ENCODE data around the gene SLC30A9. TPM values are rescaled to one million over a fixed set of nuclear protein-coding genes. Genes with fewer than 3 reads are reported as not detected.
A peak's percentile ranks its signal among the peaks of the same experiment; 100 is the strongest.

The SLC30A9 gene
- total and polyA plus RNA-seq, 5 donors, result 17.8 to 72.1 (median 67.9) TPM

DNA sequence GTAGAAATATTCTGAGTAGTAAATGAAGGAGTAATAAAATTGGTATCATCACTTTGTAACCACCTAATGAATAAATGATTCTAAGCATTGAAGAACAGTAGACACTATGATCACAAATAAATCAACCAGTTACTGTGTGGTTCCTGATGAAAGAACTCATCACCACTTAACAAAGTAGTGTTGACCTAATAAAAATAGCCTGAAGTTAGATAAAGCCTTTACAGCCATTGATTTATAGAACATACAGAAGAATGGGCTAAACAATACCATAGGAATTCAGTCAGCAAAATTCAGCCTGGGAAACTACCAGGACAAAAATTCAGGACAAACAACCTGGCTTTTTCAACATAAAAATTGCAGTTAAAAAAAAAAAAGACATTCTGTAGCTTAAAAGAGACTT is 9.0 kb downstream of the SLC30A9 start:
- Histone ChIP-seq H3K27me3 (ENCODE audit: control insufficient read depth, insufficient read depth) (no peaks in the 10 kb centered on the region), H3K27ac (ENCODE audit: low read length) (no peak overlapping the region), H3K4me1 (ENCODE audit: control insufficient read depth, insufficient read depth, low read length) (no peaks in the 10 kb centered on the region), H3K9me3 (ENCODE audit: control insufficient read depth, low read length) (no peaks in the 10 kb centered on the region), H3K4me3 (ENCODE audit: low read length) (no peak overlapping the region)
- intact Hi-C loops (cut with DNase I), result no loop called here
- DNase-seq (no peak), ATAC-seq (no peak)

DNA sequence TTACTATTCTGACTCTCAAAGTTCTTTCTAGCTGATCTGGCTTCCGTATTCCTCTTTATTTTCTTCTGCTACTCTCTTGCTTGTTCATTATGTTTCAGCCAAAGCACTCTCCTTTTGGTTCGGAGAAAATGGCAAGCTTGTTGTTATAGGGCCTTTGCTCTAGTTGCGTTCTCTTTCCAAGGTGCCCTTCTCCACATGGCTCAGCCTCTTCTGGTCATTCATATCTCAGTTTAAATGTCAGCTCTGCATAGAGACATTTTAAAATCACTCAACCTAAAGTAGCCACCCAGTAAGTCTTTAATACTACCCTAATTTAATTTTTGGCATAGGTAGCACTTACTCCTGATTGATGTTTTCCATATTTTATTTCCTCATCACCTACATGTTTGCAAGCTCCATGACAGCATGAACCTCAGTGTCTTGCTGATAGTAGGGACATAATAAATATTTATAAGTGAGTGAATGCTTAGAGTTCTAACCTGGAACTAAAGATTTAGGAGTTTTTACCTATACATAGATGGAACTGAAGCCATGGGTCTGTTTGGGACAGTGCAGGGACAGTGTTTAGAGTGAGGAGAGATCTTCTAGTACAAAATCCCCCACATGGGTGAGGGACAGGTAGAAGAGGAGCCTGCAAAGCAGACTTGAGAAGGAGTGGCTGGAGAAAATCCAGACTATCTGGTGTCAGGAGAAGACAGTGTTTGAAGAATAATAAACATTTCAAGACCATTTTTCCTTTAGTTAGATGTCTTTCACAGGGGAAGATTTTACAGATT is 17.9 kb downstream of the SLC30A9 start:
- intact Hi-C loops (cut with DNase I), result no loop called here
- Histone ChIP-seq H3K4me1 (ENCODE audit: control insufficient read depth, insufficient read depth, low read length) (peaks cover 2% of the 10 kb centered on the region), H3K27ac (ENCODE audit: low read length) (peak overlapping the region; percentile 48), H3K9me3 (ENCODE audit: control insufficient read depth, low read length) (no peaks in the 10 kb centered on the region), H3K4me3 (ENCODE audit: low read length) (no peak overlapping the region), H3K27me3 (ENCODE audit: control insufficient read depth, insufficient read depth) (no peaks in the 10 kb centered on the region)
- ATAC-seq (peak in 1 of 2 donors; percentile 62), DNase-seq (no peak)
- WGBS, result 85% methylated on average over 3 of the region's 3 CpGs

DNA sequence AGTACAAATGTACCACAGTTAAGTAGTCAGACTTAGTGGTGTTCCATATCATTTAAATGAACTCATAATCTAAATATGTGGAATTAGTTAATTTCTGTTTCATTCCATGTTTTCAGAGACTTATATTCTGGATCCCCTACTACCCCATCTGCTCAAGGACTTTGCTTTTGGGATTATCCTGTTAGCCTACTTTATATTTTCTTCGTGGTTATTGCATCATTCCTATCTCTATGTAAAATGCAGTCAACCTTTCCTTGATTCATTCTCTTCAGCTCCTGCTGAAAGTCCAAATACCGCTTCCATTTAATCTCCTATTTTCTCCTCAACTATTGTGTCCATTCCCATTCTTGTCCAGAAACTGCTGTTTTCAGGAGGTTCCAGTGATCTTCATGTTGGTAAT is 25.1 kb downstream of the SLC30A9 start:
- Histone ChIP-seq H3K9me3 (ENCODE audit: control insufficient read depth, low read length) (no peaks in the 10 kb centered on the region), H3K4me1 (ENCODE audit: control insufficient read depth, insufficient read depth, low read length) (no peaks in the 10 kb centered on the region), H3K4me3 (ENCODE audit: low read length) (no peak overlapping the region), H3K27me3 (ENCODE audit: control insufficient read depth, insufficient read depth) (no peaks in the 10 kb centered on the region), H3K27ac (ENCODE audit: low read length) (no peak overlapping the region)
- DNase-seq (no peak), ATAC-seq (no peak)
- over 99% methylated on average over 2 of the region's 2 CpGs for WGBS
- intact Hi-C loops (cut with DNase I), result no loop called here

DNA sequence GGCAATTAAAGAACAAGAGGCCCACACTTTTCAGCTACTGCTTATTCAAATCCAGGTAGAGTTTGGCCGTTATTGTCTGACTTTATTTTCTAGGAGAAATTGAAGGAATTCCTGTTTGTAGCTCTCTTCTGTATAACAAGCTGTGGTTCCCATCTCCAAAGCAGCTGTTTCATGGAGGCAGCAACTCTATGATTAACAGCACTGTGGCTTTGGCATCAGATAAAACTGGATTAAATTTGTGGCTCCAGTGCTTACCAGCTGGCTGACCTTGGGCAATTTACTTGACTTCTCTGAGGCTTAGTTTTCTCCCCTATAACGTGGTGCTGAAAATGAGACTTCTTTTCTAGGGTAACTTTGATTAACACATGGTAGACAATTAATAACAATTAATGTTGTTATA is 28.1 kb downstream of the SLC30A9 start:
- Histone ChIP-seq H3K9me3 (ENCODE audit: control insufficient read depth, low read length) (no peaks in the 10 kb centered on the region), H3K27me3 (ENCODE audit: control insufficient read depth, insufficient read depth) (no peaks in the 10 kb centered on the region), H3K4me1 (ENCODE audit: control insufficient read depth, insufficient read depth, low read length) (no peaks in the 10 kb centered on the region), H3K4me3 (ENCODE audit: low read length) (no peak overlapping the region), H3K27ac (ENCODE audit: low read length) (no peak overlapping the region)
- intact Hi-C loops (cut with DNase I), result no loop called here
- no peak for ATAC-seq
- 91% methylated on average over 2 of the region's 2 CpGs for WGBS
- no peak for DNase-seq

DNA sequence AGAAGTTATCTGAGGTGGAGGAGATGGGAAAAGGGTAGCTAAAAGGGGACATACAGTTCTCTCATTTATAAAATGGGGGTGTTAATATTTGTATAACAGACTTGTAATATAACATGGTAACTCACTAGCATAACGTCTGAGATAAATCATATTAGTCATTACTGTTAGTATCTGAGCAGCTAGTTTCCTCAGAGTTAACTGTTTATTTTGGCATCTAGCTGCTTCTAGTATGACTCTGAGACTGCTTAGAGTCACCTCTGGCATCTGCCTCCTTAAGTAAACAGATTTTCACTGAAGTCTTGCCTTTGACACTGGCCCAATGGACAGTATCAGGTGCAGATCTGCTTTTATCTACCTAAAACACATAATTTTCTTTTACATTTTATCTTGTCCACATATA is 58.1 kb downstream of the SLC30A9 start:
- Histone ChIP-seq H3K4me3 (ENCODE audit: low read length) (no peak overlapping the region), H3K4me1 (ENCODE audit: control insufficient read depth, insufficient read depth, low read length) (no peaks in the 10 kb centered on the region), H3K27ac (ENCODE audit: low read length) (no peak overlapping the region), H3K27me3 (ENCODE audit: control insufficient read depth, insufficient read depth) (no peaks in the 10 kb centered on the region), H3K9me3 (ENCODE audit: control insufficient read depth, low read length) (no peaks in the 10 kb centered on the region)
- ATAC-seq (peak; percentile 29 to 63), DNase-seq (no peak)
- WGBS, result 49% methylated on average over 1 of the region's 1 CpG
- intact Hi-C loops (cut with DNase I), result no loop called here

DNA sequence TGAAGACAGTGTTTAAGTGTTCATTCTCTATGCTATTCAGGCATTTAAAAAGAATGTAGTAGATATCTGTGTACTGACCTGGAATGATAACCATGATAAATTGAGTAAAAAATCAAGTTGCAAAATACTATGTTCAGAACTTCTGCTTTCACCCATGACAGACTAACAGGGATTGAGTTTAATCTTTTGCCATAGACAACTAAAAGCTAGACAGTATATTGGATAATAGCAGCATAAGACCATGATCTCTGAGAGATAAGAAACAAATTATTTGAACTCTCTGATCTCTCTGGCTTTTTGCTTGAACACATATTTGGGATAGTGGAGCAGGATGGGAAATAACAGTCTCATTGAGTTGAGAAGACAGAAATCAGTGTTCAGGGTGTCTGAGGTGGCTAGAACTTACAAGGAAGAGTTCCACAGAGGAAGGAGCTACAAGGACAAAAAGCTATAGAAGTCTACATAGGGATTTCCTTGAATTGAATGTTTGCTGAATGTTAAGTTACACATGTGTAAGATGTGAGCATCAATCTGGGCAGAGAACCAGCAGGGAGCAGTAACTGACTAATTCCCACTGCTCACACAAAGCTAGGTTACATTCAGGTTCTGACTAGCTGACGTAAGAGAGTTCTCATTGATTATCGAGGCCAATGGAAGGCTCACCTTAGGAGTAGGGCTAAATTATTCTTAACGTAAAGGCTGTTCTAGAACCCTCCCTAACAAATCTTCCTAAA is 60.4 kb downstream of the SLC30A9 start:
- ATAC-seq (no peak), DNase-seq (no peak)
- intact Hi-C loops (cut with DNase I), result no loop called here
- no peak overlapping the region for H3K27ac ChIP-seq (ENCODE audit: low read length)
- H3K9me3 ChIP-seq (ENCODE audit: control insufficient read depth, low read length), result no peaks in the 10 kb centered on the region
- no peaks in the 10 kb centered on the region for H3K4me1 ChIP-seq (ENCODE audit: control insufficient read depth, insufficient read depth, low read length)
- WGBS, result 90% methylated on average over 3 of the region's 3 CpGs
- H3K4me3 ChIP-seq (ENCODE audit: low read length), result no peak overlapping the region
- no peaks in the 10 kb centered on the region for H3K27me3 ChIP-seq (ENCODE audit: control insufficient read depth, insufficient read depth)

DNA sequence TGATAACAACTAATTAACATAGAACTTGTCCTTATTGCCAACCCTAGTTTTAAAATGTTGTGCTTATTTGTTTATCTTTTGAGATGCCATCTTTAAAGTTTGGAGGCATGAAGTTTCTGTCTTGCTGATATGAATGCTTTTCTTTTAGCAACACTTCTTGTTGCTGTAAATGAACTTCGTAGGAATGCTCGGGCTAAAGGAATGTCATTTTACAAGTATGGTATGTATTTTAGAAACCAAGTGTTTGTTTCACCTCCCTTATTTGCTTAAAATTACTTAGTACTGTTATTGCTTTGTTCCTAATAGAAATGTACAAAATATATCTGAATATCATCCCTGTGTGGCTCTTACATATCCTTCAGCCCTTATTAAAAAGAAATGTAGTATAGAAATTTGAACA is 76.1 kb downstream of the SLC30A9 start:
- Histone ChIP-seq H3K9me3 (ENCODE audit: control insufficient read depth, low read length) (no peaks in the 10 kb centered on the region), H3K4me3 (ENCODE audit: low read length) (no peak overlapping the region), H3K4me1 (ENCODE audit: control insufficient read depth, insufficient read depth, low read length) (no peaks in the 10 kb centered on the region), H3K27ac (ENCODE audit: low read length) (no peak overlapping the region), H3K27me3 (ENCODE audit: control insufficient read depth, insufficient read depth) (no peaks in the 10 kb centered on the region)
- WGBS, result 81% methylated on average over 2 of the region's 2 CpGs
- ATAC-seq (no peak), DNase-seq (no peak)
- intact Hi-C loops (cut with DNase I), result no loop called here

DNA sequence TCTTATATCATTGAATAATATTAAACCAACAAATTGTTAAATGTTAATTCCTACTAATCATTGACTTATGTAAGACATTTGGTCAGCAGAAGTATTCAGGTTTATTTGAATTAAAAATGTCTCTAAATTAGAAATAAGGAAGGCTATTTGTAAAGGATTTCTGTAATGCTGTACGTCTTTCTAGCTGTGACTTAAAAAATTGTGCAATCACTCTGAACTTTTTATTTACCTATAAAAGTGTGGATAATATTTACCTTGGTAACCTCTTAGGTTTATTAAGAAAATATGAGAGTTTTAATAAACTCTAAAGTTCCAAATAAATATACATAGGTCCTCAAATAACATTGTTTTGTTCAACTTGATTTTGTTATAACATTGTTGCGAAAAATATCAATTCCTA is 76.9 kb downstream of the SLC30A9 start:
- ATAC-seq, result no peak
- WGBS, result 50% methylated on average over 2 of the region's 2 CpGs
- intact Hi-C loops (cut with DNase I), result no loop called here

DNA sequence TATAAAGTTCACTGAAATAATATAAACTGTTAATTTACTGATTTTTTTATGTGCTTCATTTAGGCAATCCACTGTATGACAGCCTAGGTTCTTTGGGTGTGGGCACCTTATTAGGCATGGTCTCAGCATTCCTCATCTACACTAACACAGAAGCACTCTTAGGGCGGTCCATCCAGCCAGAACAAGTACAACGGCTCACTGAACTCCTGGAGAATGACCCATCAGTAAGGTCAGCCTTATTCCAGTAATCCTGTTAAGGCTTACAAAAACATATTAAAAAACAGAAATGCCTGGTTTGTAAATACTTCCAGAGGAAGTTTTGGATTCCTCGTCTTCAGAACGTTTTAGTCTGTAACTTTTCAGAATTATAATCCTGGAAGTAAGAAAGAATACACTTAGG is 80.1 kb downstream of the SLC30A9 start:
- Histone ChIP-seq H3K27ac (ENCODE audit: low read length) (no peak overlapping the region), H3K9me3 (ENCODE audit: control insufficient read depth, low read length) (no peaks in the 10 kb centered on the region), H3K27me3 (ENCODE audit: control insufficient read depth, insufficient read depth) (no peaks in the 10 kb centered on the region), H3K4me1 (ENCODE audit: control insufficient read depth, insufficient read depth, low read length) (no peaks in the 10 kb centered on the region), H3K4me3 (ENCODE audit: low read length) (no peak overlapping the region)
- DNase-seq (no peak), ATAC-seq (no peak)
- intact Hi-C loops (cut with DNase I), result no loop called here
- WGBS, result 86% methylated on average over 4 of the region's 4 CpGs

More for the DNA sequence above, 76.9 kb downstream of the SLC30A9 start:
- DNase-seq, result no peak
- Histone ChIP-seq H3K4me1 (ENCODE audit: control insufficient read depth, insufficient read depth, low read length) (no peaks in the 10 kb centered on the region), H3K27ac (ENCODE audit: low read length) (no peak overlapping the region), H3K27me3 (ENCODE audit: control insufficient read depth, insufficient read depth) (no peaks in the 10 kb centered on the region), H3K9me3 (ENCODE audit: control insufficient read depth, low read length) (no peaks in the 10 kb centered on the region), H3K4me3 (ENCODE audit: low read length) (no peak overlapping the region)

DNA sequence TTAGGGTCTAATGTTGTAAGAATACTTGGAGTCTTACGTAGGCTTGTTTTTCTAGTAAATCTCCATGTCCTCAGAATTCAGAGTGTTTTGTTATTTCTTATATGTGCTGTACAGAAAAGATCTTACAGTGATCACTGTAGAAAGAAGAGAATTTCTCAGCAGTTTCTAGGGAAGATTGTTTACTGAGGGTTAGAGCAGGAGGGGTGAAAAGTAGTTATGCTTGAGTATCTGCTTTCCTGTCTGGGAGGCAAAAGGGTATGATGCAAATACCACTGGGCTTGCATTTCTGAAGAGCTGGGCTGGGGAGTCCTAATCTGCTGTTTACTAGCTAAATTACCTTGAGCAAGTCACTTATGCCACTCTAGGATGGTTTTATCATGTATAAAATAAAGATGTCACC is 84.0 kb downstream of the SLC30A9 start:
- ATAC-seq (no peak), DNase-seq (no peak)
- Histone ChIP-seq H3K4me1 (ENCODE audit: control insufficient read depth, insufficient read depth, low read length) (no peaks in the 10 kb centered on the region), H3K27me3 (ENCODE audit: control insufficient read depth, insufficient read depth) (no peaks in the 10 kb centered on the region), H3K4me3 (ENCODE audit: low read length) (no peak overlapping the region), H3K27ac (ENCODE audit: low read length) (no peak overlapping the region), H3K9me3 (ENCODE audit: control insufficient read depth, low read length) (no peaks in the 10 kb centered on the region)
- intact Hi-C loops (cut with DNase I), result no loop called here
- WGBS, result 97% methylated on average over 1 of the region's 1 CpG

DNA sequence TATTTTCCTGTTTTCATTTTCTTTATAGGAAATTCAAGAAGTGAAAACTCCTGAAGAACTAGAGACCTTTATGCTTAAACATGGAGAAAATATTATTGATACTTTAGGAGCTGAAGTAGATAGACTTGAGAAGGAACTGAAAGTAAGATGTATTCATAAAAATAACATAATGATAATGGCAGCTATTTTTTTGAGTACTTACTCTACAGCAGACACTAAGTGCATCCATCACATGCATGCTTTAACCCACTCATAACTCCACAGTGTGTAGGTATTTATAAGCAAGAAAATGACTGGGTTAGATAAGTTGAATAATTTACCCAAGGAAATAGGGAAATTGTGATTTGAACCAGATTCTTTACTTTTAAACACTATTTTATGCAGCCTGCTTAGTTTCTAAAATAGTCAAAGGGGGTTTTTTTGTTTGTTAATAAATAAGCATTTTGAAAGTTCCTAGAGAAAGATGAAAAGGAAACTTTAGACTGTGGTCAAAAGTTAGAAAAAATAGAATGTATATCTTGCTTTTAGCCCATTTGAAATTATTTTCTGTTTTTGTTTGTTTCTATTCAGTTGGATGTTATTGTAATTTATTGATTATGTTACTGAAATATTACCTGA is 88.0 kb downstream of the SLC30A9 start:
- ATAC-seq (no peak), DNase-seq (no peak)
- intact Hi-C loops (cut with DNase I), result no loop called here
- Histone ChIP-seq H3K4me3 (ENCODE audit: low read length) (no peak overlapping the region), H3K4me1 (ENCODE audit: control insufficient read depth, insufficient read depth, low read length) (no peaks in the 10 kb centered on the region), H3K27me3 (ENCODE audit: control insufficient read depth, insufficient read depth) (no peaks in the 10 kb centered on the region), H3K27ac (ENCODE audit: low read length) (no peak overlapping the region), H3K9me3 (ENCODE audit: control insufficient read depth, low read length) (no peaks in the 10 kb centered on the region)

Measured in right cardiac atrium (tissue), 5 donors.